IPS-18c (cell line): ENCODE data around the gene SORCS1.

Experiments used
- H3K4me3 ChIP-seq: 2 replicates; pipeline ENCODE4 v1.7.0; 2013; ENCODE audit warnings: low read depth, mild to moderate bottlenecking, low read length, moderate library complexity; ENCODE audit not compliant: insufficient read depth
- H3K9me3 ChIP-seq: one replicate; pipeline ENCODE4 v1.6.1; 2013; ENCODE audit warnings: mild to moderate bottlenecking, low read length, moderate library complexity; ENCODE audit not compliant: control insufficient read depth, insufficient read depth

The SORCS1 gene

DNA sequence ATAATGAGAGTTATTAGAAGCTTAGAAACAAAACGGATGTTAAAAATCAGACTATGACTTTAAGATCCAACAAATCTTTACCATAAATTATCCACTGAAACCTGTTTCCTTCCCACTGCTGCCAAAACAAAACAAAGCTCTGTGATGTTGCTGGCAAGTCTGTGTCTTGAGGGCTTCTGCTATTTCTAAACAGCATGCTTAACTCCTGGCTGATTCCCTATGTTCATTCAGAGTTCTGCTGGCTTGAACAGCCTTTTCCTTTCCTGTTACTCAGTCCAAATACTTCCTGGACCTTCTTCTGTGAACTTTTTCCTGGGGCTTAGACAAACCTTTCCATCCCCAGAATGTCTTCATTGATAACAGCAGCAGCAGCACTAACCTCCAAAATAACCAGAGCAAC, 448.1 kb downstream of the SORCS1 start:
- H3K4me3 ChIP-seq, result no peak overlapping the region
- H3K9me3 ChIP-seq, result peaks cover 4% of the 10 kb centered on the region

DNA sequence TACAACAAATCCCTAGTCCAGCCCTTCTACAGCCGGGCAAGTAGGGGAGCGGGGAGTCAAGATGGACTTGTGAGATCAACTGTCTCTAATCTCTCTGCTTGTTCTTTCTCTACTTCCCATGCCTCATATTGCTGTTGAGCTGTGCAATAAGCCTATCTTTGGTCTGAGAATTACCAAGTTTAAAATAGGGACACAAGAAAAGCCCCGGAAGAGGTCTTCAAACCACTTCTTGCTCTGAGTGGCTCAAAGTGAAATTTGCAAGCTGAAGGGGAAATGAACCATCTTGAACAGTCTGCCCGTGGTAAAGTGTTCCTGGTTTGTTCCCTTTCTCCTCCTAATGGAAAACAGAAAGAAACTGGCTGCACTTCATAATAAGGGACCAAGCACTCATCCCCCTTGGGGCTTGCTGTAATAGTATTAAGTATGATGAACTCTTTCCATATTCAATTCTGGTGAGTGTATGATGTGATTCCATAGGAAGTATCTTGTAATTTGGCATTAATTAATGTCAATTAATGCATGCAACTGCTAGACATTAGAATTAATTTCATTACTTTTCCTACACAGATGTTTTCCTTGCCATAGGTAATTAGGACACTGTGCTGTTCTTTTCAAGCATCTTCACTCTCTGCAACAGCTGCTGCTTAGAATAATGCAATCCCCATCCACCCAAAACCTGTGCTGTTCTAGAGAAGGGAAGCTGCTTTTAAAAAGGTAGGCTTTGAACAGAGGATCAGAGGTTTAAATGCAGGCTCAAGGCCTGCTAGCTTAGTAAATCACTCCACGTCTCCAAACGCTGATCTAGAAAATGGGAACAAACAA, 449.6 kb downstream of the SORCS1 start:
- H3K9me3 ChIP-seq, result peaks cover 4% of the 10 kb centered on the region
- H3K4me3 ChIP-seq, result no peak overlapping the region

DNA sequence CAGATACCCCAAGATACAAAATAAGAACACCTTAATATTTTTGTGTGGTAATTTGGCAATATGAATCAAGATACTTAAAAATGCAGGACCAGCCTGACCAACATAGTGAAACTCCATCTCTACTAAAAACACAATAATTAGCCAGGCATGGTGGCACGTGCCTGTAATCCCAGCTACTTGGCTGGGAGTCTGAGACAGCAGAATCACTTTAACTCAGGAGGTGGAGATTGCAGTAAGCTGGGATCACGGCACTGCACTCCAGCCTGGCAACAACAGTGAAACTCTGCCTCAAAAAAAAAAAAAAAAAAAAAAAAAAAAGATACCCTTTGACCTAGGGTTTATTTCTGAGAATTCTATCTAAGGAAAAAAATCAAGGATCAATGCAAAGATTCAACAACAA, 450.7 kb downstream of the SORCS1 start:
- Histone ChIP-seq H3K9me3 (no peaks in the 10 kb centered on the region), H3K4me3 (no peak overlapping the region)

DNA sequence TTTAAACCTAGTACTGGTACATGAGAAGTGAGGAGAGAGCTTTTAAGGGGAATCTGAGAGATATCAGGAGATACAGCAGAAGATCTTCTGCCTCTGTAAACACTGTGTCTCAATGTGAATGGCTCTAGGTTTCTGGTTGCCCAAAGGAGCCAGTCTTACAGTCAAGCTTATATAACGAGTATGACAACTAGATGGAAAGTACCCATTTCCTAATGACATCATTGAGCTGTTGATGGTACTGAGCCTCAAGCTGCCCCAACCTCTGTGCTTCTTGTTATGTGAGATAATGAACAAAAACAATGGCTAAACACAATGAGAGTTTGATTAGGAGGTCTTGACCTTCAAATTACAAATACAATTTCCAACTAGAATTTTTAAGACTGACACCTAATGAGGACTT, 451.5 kb downstream of the SORCS1 start:
- H3K9me3 ChIP-seq, result no peaks in the 10 kb centered on the region
- H3K4me3 ChIP-seq, result no peak overlapping the region

DNA sequence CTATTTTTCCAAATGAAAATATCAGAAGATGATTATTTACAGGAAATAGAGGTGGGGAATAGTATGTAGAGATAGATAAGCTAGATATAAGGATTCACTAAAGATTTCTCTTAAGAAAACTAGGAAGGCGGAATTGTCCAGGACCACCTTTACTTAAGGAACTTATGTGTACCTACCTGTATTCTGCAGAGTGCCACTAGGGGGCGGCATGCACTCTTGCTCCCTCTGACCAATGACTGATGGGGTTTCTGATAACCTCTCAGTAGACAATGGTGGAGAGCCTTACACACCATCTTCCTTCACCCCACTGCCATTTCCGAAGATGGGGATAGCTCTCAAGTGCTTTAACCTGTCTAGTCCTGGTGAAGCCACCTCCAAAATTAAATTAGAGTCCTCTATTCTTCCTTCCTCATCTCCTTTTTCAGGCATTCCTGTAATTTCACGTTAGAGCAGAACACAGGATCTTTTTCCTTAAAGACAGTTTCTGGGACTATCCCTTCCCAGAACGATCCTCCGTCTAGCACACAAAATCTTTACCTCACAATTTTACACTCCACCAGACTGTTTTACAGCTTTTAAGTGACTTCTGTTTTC, 453.1 kb downstream of the SORCS1 start:
- H3K9me3 ChIP-seq, result no peaks in the 10 kb centered on the region
- H3K4me3 ChIP-seq, result no peak overlapping the region

DNA sequence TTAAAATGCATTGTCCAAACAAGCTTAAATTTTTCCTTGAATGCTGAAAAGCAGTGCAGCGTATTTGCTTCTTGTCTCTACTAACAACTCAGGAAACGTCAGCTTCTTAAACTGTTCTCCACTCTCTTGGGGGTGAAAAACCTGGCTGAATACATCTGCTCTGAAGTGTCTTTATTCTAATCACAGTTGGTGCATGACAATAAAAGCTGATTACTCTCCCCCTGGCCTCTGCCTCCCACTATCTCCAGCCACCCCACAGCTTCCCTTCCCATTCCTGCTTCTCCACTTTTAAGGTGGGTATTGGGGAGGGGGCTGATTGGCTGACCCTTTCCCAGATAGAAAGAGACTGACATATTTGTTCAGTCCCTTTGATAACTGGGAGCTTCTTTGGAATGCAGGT, 456.0 kb downstream of the SORCS1 start:
- Histone ChIP-seq H3K9me3 (no peaks in the 10 kb centered on the region), H3K4me3 (no peak overlapping the region)

DNA sequence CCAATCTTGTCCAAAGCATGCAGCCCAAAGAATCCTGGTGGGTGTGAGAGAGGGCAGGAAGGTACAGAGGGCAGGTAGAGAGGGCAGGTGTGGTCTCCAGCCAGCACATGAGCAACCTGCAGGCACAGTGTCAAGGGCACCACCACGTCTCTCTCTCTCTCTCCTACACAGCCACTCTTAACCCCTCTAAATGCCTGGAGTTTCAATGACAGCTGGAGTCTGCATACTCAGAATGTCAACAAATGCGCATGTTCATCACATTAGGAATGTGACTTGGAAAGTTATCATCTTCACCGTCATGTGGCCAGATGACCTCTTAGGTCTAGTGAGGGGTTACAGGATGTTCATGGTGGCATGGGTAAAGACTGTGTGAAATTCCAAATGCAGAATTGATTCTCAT, 456.8 kb downstream of the SORCS1 start:
- H3K9me3 ChIP-seq, result no peaks in the 10 kb centered on the region
- no peak overlapping the region for H3K4me3 ChIP-seq

DNA sequence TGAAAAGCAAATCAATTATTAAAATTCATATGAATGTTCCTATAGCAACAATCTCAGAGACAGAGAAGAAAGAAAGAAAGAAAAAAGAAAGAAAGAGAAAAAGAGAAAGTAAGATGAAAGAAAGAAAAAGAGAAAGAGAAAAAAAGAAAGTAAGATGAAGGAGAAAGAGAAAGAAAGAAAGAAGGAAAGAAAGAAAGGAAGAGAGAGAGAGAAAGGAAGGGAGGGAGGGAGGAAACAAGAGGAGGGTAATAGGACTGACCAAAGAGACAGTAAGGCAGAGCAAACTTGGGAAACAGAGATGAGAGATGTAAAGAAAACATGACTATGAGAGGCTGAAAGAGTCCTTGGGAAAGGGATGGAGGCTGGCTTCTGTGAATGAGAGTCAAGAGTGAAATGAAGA, 458.4 kb downstream of the SORCS1 start:
- no peaks in the 10 kb centered on the region for H3K9me3 ChIP-seq
- no peak overlapping the region for H3K4me3 ChIP-seq

DNA sequence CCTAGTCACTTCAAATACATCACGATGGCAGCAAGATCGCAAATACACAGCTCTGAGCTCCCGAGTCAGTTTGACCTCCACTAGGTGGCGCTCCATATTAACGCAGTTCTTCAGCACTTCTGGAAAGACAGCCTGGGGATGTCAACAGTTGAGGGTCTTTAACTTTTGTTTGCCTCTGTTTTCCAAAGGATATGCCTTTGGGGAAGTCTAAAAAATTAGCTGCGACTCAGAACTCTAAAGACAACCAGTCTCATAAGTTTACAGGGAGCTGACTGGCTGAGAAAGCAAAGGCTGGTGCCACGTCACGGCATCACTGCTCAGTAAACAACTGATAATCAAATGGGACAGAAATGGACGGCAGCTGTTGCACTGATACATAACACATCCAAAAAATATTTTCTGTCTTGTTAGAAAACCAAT, 458.8 kb downstream of the SORCS1 start:
- no peak overlapping the region for H3K4me3 ChIP-seq
- no peaks in the 10 kb centered on the region for H3K9me3 ChIP-seq

DNA sequence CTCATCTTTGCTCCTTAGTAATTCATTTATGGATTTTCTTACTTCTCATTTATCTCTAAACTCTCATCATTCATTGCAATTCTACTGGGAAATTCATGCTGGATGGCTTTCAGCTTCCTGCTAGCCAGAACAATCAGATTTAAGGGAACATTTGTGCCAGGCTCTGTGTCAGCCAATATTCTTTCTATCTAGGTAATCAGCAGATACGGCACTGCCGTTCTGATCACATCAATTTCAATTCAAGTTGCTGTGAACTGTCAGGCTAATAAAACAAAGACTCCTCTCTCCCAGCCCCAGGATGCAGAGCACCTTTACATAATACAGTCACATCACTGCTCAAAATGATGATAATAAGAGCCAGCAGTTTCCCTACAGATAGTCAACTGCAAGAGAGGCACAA, 468.3 kb downstream of the SORCS1 start:
- Histone ChIP-seq H3K9me3 (no peaks in the 10 kb centered on the region), H3K4me3 (no peak overlapping the region)

DNA sequence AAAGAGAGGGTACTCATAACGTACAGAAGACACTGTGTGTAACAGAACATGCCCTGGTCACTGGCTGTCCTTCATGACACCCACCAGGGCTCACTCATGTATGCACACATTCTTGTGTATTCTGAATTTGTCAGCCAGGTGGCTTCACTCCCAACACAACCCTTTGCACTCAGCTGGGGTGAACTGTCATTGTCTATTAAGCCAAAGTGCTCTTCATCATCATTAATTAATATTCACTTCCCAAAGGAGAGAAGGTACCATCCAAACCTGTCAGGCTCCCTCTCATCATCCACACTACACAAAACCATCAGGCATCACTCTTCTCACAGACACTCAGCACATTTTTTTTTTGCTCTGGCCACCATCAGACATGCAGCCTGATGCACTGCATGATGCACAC, 469.8 kb downstream of the SORCS1 start:
- Histone ChIP-seq H3K4me3 (no peak overlapping the region), H3K9me3 (no peaks in the 10 kb centered on the region)

DNA sequence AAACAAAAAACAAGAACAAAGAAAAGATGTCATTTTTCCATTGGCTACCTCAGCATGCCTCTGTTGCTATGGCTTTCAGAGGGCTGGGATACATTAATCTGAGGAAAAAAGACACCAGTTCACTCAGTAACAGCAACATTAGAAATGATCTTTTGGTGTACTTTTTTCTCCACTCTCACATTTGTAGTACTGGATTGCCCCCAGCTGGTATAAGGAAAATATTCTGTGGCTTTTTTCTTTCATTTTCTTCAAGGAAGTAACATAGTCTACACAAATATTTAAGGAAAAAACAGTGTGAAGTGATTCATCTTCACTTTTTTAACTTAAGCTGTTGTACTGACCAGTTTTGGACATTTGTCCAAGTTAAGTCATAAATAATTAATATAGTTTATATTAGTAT, 482.3 kb downstream of the SORCS1 start:
- no peak overlapping the region for H3K4me3 ChIP-seq
- no peaks in the 10 kb centered on the region for H3K9me3 ChIP-seq

DNA sequence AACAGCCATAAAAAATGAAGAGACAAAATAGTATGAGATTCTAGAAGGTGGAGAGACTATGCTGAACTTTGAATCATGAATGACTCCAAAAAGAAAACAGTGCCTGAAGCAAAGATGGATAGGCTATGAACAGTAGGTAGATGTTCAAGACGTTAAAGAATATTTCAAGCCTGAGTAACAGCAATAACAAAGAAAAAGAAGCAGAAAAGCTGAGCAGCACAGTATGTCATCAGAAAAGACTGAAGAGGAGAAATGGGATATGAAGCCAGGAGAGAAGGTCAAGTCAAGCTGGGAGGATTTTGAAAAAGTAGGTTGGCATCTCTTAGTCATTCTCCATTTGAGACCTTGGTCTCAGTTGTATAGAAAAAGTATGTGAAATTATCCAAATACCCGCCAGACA, 484.4 kb downstream of the SORCS1 start:
- no peak overlapping the region for H3K4me3 ChIP-seq

DNA sequence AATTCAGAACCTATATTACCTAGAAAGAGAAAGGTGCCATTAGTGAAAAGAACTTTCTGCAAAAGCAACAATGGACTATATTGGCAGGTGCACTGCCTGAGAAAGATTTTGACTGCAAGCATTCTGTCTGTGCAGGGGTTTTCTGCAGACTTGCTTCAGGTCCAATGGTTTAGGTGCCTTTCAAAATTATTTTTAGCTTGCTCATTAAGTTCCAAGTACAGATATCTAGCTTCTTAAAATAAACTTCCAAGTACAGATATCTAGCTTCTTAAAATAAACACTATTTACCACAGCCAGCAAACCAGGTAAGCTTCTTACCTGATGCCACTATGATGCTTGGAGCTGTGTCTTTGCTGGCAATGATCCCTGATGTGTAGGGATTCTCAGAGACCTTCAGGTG, 485.2 kb downstream of the SORCS1 start:
- Histone ChIP-seq H3K4me3 (no peak overlapping the region), H3K9me3 (no peaks in the 10 kb centered on the region)

More for the DNA sequence above, 484.4 kb downstream of the SORCS1 start:
- no peaks in the 10 kb centered on the region for H3K9me3 ChIP-seq

DNA sequence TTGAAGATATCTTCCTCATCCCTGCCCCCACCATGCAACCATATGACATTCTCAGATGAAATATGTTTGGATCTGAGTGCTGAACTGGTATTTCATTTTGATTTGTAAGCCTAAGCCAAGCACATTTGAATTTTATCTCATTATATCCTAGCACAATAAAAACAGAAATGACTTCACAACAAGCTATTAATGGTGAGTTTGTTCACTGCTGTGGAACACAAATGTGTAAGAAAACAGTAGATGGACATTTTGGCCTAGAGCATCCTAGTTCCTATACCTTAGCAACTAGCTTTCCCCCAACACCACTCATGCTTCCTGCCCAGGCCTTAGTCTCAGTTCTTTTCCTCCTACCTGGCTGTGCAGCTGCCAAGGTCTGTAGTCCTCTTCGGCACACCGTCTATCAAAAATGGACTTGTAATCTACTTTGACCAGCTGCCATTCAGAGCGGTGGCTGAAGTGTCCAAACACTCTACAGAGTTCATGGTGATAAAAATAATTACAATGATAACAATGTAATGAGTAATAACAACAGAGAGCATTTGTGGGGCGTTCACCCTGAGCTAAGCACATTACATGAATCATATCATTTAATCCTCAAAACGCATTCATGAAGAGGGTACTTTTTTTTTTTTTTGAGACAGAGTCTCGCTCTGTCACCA, 491.9 kb downstream of the SORCS1 start:
- H3K9me3 ChIP-seq, result no peaks in the 10 kb centered on the region
- no peak overlapping the region for H3K4me3 ChIP-seq

DNA sequence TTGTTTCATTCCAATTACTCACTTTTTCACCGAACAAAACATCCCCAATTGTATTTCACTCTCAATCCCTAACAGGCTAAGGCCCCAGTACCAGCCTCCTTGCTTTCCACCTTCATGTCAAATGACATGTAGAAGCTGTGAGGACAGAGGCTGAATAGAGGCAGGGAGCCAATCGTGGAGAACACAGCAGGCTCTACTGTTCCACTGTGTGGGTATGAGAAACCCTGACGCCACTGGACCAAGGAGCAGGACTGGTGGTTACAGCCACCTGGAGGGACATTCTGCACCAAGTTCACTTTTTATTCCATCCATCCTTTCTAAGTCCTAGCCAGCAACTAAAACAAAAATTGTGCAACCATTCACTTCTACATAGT, 502.8 kb downstream of the SORCS1 start:
- no peaks in the 10 kb centered on the region for H3K9me3 ChIP-seq
- H3K4me3 ChIP-seq, result no peak overlapping the region

DNA sequence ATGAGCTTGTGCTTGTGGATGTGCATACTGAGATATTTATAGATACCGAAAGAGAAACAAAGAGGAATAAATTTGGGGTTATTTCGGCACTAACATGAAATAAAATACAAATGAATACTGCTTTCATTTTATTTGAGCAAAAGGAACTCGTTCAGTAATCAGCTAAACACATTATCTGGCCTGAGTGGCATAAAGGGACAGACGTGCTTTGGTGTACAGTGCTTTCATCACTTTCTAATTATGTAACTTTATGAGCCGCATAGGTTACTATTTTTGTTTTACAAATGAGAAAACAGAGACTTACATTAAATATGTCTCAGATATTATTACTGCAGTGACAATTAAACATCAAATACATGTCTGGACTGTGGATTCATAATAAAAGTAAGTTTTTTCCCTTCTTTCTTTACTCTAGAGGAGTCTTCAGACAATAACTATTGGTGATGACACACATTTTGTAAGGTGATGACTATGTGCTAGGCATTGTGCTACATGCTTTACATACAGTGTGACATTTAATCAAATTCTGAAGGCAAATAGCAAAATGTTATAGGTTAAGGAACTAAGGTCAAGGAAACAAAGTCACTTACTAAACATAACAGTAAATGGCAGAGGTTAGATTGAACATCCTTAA, 503.3 kb downstream of the SORCS1 start:
- no peak overlapping the region for H3K4me3 ChIP-seq
- H3K9me3 ChIP-seq, result no peaks in the 10 kb centered on the region

DNA sequence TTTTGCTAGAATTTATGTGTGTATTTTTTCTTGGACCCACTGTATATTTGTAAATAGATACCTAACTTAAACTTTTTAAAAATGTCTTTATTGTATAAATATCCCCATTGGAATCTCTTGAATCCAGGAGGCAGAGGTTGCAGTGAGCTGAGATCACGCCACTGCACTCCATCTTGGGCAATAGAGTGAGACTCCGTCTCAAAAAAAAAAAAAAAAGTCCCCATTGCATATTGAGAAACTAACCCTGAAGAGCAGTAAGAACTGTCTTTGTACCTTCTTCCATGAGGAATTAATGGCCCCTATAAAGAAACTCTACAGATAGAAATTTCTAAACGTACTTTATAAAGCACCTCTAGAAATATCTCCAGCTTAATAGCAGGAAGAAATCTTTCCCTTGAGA, 504.0 kb downstream of the SORCS1 start:
- H3K4me3 ChIP-seq, result no peak overlapping the region
- no peaks in the 10 kb centered on the region for H3K9me3 ChIP-seq
